ENCODE results near the gene PRKD2.
A peak's percentile ranks its signal among the peaks of the same experiment; 100 is the strongest.

GRCh38 chr19:46710687-46711086 lies 6.2 kb downstream of the PRKD2 start:
- TF ChIP-seq CTCF (IDR thresholded peaks at IDR 0.05 in 8 of 11, conservative IDR thresholded peaks at IDR 0.05 in 3 of 11) (no peak), POLR2A (IDR thresholded peaks at IDR 0.05) (no peak), POLR2AphosphoS5 (IDR thresholded peaks at IDR 0.05) (peak; percentile 16 to 69 (median 31))

Measured in spleen (tissue), 7 donors.